NOMO-1 treated with DMSO at 0.1 percent for 48 hours (cell line): ENCODE measurements around the gene UST.
"Not testable (repeated sequence)": the region's sequence is repeated elsewhere in the genome, so short reads cannot be mapped to it uniquely, and the experiment has no call there.

Experiments
- DNase-seq: peaks from one replicate; lab custom pipeline; 2025; ENCODE audit not compliant: unreplicated experiment; lab: John Stamatoyannopoulos, UW

Gene UST

DNA sequence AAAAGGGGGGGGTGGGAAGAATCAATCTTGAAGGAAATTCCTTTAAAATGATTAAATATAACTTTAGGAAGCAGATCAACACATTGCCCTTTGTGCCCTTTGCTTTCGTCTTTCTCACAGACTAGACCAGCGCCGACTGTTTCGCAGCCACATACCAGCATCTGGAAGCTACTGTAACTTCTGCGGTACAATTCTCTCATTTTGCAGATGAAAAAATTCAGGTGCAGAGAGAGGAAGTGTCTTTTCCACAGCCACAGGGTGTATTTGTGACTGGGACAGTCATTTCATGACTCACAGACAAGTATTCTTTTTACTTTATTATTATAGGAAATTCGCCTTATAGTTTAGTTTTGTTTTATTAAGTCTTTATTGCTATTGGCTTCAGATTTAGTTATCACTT, 84.2 kb downstream of the UST start:
- peak; percentile 65 for DNase-seq

DNA sequence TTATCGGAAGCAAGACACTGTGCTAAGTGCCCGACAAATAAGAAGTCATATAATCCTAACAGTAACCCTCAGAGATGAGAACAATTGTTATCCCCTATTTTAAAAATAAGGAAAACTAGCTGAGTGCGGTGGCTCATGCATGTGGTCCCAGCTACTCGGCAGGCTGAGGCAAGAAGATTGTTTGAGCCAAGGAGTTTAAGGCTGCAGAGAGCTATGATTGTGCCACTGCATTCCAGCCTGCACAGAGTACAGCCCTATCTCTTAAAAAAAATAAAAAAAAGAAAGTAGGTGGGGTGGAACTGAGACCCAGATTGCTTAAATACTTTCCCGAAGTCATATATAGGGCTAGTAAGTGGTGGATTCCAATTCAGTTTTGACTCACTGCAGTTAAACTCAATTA, 84.7 kb downstream of the UST start:
- DNase-seq = no peak

DNA sequence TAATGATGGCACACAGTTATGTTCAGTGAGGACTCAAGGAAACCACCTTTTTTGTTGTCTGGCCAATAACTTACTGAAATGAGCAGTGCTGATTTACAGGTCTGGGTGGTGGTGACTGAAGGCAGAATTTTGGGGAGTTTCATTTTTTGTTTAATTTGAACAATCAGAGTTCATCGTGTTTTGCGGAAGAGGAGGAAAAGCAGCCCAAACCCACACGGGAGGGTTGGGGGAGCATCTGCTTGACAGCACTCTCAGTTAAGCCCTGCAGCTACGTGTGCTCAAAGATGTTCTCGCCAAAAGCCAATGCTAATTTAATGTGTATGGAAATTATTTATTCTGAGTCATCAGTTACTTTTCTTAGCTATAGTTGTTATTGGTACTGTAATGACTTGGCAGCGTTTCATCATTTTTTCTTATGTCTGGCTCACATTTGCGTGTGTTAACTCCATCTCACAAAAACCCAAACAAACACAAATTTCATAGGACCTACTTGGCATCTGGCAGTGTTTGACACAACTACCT, 89.2 kb downstream of the UST start:
- no peak for DNase-seq

DNA sequence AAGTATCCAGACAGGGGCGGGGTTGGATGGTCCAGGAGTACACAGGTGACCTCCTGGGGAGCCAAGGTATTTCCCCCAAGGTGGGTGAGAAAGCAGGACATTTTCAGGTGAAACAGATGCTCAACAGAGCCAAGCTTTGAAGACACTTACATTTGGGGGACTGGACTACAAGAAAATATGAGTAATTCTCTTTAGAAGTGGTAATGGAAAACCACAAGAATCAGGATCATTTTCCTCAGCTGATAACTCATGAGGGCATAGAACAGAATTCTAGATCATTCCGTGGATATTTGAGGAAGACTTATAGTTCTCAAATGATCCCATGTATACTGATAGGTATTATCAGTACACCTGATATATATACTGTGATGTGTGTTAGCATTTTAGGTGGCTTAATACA, 89.9 kb downstream of the UST start:
- no peak for DNase-seq

DNA sequence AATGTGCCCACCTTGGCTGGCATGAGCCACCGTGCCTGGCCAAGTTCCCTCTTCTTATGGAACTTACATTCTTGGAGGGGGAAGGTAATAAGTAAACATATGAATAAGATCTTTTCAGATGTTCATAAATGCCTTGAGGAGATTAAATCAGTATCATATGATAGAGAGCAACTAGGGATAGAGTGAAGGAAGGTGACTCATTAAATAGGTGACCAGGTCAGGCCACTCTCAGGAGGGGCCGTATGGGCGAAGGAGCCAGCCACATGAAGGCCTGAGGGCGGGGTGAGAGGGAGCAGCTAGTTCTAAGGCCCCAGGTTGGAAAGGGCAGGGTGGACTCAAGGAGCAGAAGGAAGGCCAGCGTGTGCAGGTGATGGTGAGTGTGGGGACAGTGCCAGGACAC, 91.1 kb downstream of the UST start:
- DNase-seq = no peak

DNA sequence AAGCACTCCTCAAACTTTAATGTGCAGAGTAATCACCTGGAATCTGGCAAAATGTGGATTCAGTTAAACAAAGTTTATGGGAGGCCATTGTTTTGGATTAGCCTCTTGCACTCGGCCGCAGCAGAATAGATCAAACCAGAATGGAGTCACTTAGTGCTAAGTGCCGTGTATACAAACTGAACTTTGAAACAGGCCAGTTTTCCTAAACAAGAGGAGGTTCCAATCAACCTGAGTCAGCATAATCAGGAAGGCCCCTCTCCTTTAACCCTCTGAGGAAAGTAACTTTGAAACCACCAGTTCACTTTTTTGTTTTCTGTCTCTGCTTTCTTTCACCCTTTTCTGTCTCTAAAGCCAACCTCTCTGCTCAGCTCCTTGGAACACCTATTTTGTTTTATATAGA, 92.2 kb downstream of the UST start:
- DNase-seq = no peak

DNA sequence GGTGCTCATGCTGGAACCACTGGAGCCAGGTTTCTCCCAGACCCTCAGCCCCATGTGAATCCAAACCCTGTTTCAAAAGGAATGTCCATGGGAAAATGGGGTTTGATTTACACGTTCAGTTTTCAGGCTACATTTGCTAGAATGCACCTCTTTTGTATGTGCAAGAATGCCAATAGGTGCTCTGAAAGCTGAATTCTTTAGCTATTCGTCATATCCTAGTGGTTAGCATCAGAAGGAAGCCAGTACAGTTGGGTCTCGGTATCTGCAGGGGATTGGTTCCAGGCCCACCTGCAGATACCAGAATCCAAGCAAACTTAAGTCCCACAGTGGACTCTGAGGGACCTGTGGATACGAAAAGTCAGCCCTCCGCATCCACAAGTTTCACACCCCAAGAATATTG, 93.4 kb downstream of the UST start:
- no peak for DNase-seq

DNA sequence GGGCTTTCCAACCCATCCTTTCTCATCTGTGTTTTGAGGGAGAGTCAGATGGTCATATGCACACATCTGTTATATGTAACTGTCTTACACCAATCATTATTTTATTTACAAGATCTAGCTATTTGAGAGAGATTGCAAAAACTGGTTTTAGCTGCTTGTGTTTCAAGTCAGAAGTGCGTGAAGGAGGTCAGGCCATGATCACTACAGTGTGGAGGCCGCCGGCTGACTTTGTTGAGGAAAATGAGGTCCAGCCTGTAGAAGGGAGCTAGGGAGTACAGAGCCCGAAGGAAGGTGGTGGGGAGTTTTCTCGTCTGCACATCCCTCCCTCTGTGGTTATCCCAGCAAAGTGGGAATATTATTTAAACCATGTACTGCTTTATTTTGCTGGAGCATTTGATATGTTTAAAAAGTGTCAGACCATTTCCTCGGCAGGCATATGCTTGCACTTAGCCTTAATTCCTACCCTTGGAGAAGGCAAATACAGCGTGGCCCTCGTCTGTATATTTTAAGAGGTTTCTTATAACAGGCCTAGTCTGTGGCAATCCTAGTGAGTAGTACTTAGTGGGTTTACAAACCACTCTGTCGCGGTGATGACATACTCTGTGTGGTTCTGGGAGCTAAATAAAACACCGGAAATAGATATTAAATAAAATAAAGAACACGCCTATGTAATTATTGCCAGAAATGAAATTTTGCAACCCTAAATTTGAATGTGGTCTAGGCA, 95.6 kb downstream of the UST start:
- DNase-seq = peak; percentile 83

DNA sequence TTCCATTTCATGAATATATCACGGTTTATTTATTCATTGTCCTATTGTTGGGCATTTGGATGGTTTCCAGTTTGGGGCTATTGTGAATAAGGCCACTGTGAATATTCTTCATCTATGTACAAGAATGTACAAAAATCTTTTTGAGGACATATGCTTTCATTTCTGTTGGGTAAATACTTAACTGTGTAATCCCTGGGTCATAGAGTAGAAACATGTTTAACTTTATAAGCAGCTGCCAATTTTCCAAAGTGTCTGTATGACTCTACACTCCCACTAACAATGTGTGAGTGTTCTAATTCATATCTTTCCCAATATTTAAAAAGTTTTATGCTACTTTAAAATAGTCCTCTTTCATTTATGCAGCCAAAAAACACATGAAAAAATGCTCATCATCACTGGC, 98.6 kb downstream of the UST start:
- DNase-seq = no peak

DNA sequence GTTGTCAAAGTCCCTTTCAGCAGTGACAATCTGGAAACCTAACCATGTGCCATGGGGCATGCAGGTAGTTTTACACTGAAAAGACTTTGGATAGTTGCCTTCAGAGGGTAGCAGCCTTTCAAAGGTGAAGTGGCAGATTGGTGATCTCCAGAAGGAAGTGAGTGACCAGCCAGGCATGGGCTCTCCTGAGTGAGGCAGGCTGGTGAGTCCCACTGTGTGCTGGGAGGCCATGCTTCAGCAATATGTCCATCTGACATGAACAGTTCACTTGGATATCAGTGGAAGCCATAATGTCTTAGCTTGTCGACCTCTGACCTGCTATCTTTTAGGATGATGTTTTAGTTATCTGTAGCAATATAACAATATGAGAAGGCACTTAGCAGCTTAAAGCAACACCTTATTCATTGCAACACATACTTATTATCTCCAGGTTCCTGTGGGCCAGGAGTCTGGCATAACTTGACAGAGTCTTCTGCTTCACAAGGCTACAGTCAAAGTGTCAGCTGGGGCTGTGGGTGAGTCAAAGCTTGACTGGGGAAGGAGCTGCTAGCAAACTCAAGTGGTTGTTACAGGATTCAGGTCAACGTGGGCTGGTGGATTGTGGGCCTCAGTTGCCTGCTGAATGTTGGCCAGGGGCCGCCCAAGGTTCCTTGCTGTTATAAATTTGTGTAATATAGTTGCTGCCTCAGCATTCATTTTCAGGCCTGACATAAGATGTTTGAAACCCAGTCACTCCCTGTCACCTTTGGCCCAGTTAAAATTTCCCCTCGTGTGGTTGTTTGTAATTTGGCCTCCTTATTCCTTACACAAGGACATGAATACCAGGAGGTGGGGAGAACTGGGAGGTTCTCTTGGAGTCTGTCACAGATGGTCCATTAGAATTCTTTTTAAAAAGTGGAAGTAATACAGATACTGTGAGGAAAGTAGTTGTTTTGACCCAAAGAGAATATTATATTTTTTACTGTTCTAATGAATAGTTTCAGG, 100.2 kb downstream of the UST start:
- no peak for DNase-seq

DNA sequence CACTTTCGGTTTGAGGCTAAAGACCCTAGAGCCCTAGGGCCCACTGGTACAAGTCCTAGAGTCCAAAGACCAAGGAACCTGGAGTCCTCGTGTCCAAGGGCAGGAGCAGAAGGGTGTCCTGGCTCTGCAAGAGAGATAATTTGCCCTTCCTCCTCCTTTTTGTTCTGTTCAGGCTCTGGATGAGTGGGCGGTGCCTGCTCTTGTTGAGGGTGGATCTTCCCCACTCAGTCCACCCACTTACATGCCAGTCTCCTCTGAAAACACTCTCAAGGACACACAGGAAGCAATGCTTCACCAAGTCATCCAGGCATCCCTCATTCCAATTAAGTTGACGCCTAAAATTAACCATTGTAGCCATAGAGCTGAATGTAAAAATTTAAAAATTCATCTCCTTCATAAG, 102.1 kb downstream of the UST start:
- DNase-seq = no peak

DNA sequence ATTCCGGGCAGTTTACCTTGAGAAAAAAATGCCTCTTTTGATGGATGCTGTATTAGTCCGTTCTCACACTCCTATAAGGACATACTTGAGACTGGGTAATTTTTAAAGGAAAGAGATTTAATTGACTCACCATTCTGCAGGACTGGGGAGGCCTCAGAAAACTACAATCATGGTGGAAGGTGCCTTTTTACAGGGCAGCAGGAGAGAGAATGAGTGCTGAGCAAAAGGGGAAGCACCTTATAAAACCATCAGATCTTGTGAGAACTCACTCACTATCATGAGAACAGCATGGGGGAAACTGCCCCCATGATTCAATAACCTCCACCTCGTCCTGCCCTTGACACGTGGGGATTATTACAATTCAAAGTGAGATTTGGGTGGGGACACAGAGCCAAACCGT, 102.6 kb downstream of the UST start:
- DNase-seq = not testable (repeated sequence)

DNA sequence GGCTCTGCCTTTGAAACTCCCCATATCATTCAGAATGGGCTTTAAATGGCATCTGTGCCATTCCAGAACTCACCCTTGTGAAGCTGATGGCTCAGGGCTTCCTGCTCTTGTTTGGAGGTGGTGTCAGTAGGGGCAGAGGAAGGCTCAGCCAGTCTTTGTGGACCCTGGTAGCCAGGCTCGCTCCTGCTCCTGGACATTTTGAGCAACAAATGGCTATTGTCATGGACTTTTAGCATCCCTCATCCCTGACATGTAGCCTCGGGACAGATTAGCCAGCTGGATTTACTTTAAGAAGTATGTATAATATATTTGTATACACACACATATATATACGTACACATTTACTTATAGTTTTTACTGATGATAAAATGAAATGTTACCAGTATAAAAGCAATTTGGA, 104.1 kb downstream of the UST start:
- no peak for DNase-seq

DNA sequence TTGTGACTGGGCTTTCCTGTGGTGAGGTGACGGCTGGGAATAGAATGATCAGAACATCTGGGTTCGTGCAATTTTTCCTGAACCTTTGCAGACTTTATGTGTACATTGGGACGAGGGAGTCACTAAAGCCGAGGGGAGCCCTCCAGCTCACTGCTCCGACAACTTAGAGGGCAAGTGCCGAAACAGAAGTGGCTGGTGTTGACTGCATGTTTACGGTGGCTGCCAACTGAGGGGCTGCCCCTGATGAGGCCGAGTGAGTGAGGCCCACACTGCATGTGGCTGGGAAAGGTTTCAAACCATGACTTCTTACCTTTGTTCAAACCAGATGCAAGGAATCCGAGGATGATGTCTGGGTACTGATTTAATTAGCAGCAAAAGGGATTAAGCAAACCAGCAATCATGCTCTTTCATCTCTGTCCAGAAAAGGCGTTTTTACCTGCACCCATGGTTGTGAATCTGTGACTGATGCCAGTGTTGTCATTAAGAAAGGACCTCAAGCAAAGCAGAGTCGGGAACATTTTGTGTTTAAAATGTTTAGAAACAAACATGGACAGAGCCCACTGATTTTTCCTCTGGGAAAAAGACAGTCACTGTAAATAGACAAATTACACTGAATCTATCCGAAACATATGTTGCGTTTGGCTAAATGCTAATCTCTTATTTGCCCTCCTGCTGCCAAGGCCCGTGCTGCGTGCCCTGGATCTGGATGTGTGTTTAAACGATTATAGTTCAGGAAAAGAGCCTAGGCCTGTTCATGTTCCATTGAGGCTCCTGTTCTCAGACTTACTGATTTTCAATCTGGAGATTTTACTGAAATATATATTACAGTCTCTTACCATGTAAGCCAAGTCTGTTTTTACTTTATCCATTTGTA, 105.1 kb downstream of the UST start:
- DNase-seq = no peak

DNA sequence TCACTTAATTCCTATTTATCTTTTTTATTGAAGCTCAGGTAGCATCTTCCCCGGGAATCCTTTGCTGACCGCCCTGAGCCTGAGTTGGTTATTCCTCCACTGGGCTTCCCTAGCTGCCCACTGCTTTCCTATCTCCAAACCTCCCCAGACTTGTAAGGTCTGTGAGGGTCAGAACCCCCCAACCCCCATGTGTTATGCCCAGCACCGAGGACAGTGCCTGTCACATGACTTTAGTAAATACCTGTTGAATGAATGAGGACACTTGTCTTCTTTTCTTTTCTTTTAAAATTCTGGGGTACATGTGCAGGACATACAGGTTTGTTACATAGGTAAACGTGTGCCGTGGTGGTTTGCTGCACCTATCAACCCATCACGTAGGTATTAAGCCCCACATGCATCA, 105.9 kb downstream of the UST start:
- no peak for DNase-seq

DNA sequence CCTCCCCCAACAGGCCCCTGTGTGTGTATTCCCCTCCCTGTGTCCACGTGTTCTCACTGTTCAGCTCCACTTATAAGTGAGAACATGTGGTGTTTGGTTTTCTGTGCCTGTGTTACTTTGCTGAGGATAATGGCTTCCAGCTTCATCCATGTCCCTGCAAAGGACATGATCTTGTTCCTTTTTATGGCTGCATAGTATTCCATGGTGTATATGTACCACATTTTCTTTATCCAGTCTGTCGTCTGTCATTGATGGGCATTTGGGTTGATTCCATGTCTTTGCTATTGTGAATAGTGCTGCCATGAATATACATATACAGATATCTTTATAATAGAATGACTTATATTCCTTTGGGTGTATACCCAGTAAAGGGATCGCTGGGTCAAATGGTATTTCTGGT, 106.3 kb downstream of the UST start:
- not testable (repeated sequence) for DNase-seq

DNA sequence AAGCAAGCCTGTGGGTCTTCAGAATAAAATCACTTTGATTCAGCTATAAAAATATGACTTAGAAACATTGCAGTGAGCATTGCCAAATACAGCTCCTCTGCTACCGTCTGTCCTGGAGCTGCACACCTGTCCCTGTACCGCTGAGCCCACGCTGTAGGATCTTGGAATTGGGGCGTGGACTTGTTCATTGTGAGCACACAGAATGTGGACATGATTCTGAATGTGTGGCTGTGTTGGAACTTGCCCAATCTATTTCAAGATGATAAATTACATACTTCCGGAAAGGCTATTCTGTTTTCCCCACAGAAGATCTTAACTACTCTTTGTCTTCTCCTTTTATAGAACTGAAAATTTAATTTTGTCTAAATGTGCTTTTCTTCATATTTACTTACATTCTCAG, 107.3 kb downstream of the UST start:
- peak; percentile 86 for DNase-seq

DNA sequence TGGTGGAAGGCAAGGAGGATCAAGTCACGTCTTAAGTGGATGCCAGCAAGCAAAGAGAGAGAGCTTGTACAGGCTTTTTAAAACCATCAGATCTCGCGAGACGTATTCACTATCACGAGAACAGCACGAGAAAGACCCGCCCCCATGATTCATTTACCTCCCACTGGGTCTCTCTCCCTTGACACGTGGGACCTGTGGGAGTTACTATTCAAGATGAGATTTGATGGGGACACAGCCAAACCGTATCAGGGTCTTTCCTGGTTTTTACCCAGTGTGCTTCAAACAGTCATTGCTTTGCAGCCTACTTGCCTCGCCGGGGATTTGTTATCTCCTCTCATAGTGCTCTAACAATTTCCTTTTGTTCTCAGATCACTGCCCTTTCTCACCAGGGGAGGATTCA, 108.2 kb downstream of the UST start:
- no peak for DNase-seq

DNA sequence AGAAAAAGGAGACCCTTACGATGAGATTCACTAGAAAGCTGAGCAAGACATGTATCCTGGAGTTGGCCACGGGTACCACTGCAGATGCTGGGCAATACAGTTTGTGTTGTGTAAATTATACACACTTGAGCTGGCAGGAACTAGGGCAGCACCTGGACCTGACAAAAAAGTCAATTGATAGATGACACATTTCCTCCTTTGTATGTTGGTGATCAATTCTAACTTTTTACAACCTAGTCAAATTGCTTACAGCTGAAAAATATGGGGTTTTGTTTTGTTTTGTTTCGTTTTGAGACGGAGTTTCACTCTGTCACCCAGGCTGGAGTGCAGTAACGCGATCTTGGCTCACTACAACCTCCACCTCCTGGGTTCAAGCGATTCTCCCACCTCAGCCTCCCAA, 108.9 kb downstream of the UST start:
- no peak for DNase-seq

DNA sequence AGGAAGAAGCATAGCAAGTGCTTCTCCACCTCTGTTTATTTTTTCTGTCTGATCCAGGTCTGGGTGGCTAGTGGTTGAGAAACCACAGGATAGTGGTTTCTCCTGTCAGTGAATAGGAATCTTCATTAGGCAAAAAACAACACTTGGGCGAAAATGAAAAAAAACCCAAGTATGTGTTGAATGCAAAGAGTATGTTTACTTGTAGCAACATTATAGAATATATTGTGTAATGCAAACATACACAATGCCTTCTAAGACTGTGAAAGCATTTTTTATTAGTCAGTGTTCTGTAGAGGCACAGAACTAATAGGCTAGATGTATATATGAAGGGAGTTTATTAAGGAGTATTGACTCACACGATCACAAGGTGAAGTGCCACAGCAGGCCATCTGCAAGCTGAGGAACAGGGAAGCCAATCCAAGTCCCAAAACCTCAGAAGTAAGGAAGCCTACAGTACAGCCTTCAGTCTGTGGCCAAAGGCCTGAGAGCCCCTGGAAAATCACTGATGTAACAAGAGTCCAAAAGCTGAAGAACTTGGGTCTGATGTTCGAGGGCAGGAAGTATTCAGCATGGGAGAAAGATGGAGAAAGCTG, 111.1 kb downstream of the UST start:
- no peak for DNase-seq

DNA sequence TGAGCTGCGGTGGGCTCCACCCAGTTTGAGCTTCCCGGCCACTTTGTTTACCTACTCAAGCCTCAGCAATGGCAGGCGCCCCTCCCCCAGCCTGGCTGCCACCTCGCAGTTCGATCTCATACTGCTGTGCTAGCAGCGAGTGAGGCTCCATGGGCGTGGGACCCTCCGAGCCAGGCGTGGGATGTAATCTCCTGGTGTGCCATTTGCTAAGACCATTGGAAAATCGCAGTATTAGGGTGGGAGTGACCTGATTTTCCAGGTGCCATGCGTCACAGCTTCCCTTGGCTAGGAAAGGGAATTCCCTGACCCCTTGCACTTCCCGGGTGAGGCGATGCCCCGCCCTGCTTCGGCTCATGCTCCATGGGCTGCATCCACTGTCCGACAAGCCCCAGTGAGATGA, 117.3 kb downstream of the UST start:
- not testable (repeated sequence) for DNase-seq
